T-cell (primary cell): Measurements from ENCODE around the gene OSBP. TPM values are rescaled to one million over a fixed set of nuclear protein-coding genes. Genes with fewer than 3 reads are reported as not detected.
A peak's percentile ranks its signal among the peaks of the same experiment; 100 is the strongest.

ENCODE experiments used
- ATAC-seq, 4 experiments: fragments of 200-7000 bp in 3 of 4; fragments of 150-1000 bp in 1 of 4; cut with Tn5 transposase; replicated peaks in 1 of 4; 1 replicate in 3 of 4; 2 replicates in 1 of 4; pipeline ENCODE4 v1.10.0; 2021; ENCODE audit warnings: moderate library complexity in 3 of 4, mild to moderate bottlenecking in 2 of 4, moderate number of reproducible peaks in 1 of 4
- CTCF ChIA-PET, 2 donors: fragments of 300-600 bp; sonication (Branson Sonifier 250); formaldehyde crosslinking; loops; one replicate each; lab custom pipeline; 2022; ENCODE audit warnings: antibody characterized with exemption in 2 of 2; lab: Charles Lee
- POLR2A ChIA-PET, 2 donors: fragments of 300-600 bp; sonication (Branson Sonifier 250); formaldehyde crosslinking; loops; one replicate each; lab custom pipeline; 2022; ENCODE audit warnings: antibody characterized with exemption in 2 of 2; lab: Charles Lee
- DNase-seq, 35 experiments: peaks; one replicate each; pipeline versions ENCODE4 v3.0.0 to v3.0.0-alpha.2; 2013 to 2023
- H3K27ac ChIP-seq: one replicate; pipeline ENCODE4 v1.5.1; 2013; ENCODE audit warnings: low read length
- H3K27me3 ChIP-seq, 2 experiments: replicated peaks in 1 of 2; 1 replicate in 1 of 2; 2 replicates in 1 of 2; pipeline versions ENCODE4 v1.6.1 to v1.7.0; 2013; ENCODE audit warnings: low read length in 1 of 2, mixed read lengths in 1 of 2; ENCODE audit not compliant: control insufficient read depth in 2 of 2, insufficient read depth in 2 of 2; ENCODE audit errors: extremely low read depth in 1 of 2
- H3K36me3 ChIP-seq, 2 donors: 1 replicate in 1 of 2; 2 replicates in 1 of 2; pipeline versions ENCODE4 v1.6.1 to v1.7.0; 2013; ENCODE audit warnings: low read length in 1 of 2; ENCODE audit not compliant: control insufficient read depth in 2 of 2, insufficient read depth in 1 of 2; ENCODE audit errors: extremely low read depth in 1 of 2
- H3K4me1 ChIP-seq, 2 experiments: 1 replicate in 1 of 2; 2 replicates in 1 of 2; pipeline versions ENCODE4 v1.6.1 to v1.7.0; 2013; ENCODE audit warnings: low read length in 2 of 2, mixed read lengths in 1 of 2; ENCODE audit not compliant: insufficient read depth in 2 of 2, control insufficient read depth in 1 of 2; ENCODE audit errors: extremely low read depth in 1 of 2
- H3K4me3 ChIP-seq, 2 donors: 1 replicate in 1 of 2; 2 replicates in 1 of 2; pipeline versions ENCODE4 v1.5.1 to v1.7.0; 2013; ENCODE audit warnings: mild to moderate bottlenecking in 2 of 2, low read length in 1 of 2, moderate library complexity in 1 of 2; ENCODE audit not compliant: control insufficient read depth in 1 of 2; ENCODE audit errors: extremely low read depth in 1 of 2
- H3K9me3 ChIP-seq: 2 replicates; pipeline ENCODE4 v1.7.0; 2013
- H3K27ac Mint-ChIP-seq, 2 donors: one replicate each; pipeline ENCODE4 v1.8.0; 2020 to 2021; ENCODE audit warnings: mild to moderate bottlenecking in 2 of 2, mixed read lengths in 2 of 2
- H3K27me3 Mint-ChIP-seq, 2 donors: one replicate each; pipeline ENCODE4 v1.8.0; 2021 to 2022; ENCODE audit warnings: mixed read lengths in 2 of 2
- H3K36me3 Mint-ChIP-seq: one replicate; pipeline ENCODE4 v1.8.0; 2021; ENCODE audit warnings: mixed read lengths
- H3K4me1 Mint-ChIP-seq, 3 donors: one replicate each; pipeline ENCODE4 v1.8.0; 2020 to 2022; ENCODE audit warnings: mixed read lengths in 3 of 3, mild to moderate bottlenecking in 1 of 3
- H3K4me3 Mint-ChIP-seq, 3 donors: one replicate each; pipeline ENCODE4 v1.8.0; 2020 to 2022; ENCODE audit warnings: mild to moderate bottlenecking in 3 of 3, mixed read lengths in 3 of 3, moderate library complexity in 3 of 3
- H3K9me3 Mint-ChIP-seq, 3 donors: one replicate each; pipeline ENCODE4 v1.8.0; 2020 to 2022; ENCODE audit warnings: mixed read lengths in 3 of 3
- whole genome bisulfite sequencing: methylation state at CpG from one replicate; pipeline ENCODE4 v1.1.5; 2013; ENCODE audit warnings: missing lambda C conversion rate; ENCODE audit not compliant: insufficient coverage; 5-methylcytosine and 5-hydroxymethylcytosine counted together
- total RNA-seq, 35 experiments: library from RNA in 6 of 35; stranded (reverse) in 6 of 35; fragments of 120-200 nt in 1 of 35; gene quantifications; one replicate each; pipeline versions ENCODE4 v1.2.1 to v1.2.4 and lab custom pipeline; 2013 to 2026

The OSBP gene
- total RNA-seq, 5 donors from 2014 or later (not counting 1 experiment from before 2014, with no cell fraction given) = 44.0 to 59.0 (median 46.2) TPM

DNA sequence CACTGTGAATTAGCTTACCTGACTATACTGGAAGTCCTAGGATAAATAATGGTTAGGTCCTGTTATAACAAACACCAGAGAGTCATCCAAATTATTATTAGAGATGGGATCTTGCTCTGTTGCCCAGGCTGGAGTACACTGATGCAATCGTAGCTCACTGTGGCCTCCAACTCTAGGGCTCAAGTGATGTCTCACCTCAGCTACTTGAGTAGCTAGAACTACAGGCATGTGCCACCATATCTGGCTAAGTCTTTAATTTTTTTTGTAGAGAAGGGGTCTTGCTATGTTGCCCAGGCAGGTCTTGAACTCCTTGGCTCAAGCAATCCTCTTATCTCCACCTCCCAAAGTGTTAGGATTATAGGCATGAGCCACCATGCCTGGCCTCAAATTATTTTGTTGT is 37.2 kb downstream of the OSBP start:
- ChIA-PET POLR2A (no interaction called here), CTCF (no interaction called here)
- Histone ChIP-seq H3K27me3 (no peaks in the 10 kb centered on the region), H3K9me3 (no peaks in the 10 kb centered on the region), H3K4me1 (no peaks in the 10 kb centered on the region), H3K4me3 (no peak overlapping the region), H3K36me3 (peaks cover 22 to 66% of the 10 kb centered on the region in 2 donors), H3K27ac (no peak overlapping the region)
- no peak for ATAC-seq
- no peak for DNase-seq
- Mint-ChIP-seq H3K27me3 (no peaks in the 10 kb centered on the region), H3K9me3 (no peaks in the 10 kb centered on the region), H3K4me1 (peaks cover 0 to 6% (median 0%) of the 10 kb centered on the region in 3 donors), H3K4me3 (no peak overlapping the region), H3K36me3 (peaks cover 58% of the 10 kb centered on the region), H3K27ac (no peak overlapping the region)
- WGBS = 100% methylated on average over 1 of the region's 1 CpG

DNA sequence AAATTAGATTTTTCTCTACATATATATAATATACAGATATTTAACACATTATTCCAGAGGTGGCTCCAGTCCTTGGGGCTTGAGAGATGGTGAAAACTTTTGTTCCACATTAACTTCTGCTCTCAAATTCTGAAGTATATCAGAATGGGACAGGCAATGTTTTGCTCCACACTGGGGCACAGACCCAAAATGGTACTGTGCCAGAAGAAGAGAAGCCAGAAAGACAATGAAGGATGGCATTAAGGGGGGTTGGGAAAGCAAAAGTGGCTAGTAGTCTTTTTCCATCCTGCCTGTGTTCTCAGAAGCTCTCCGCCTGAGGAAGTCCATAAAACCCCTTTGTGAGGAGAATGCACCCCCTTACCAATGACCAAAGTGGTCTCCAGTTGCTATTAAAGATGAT is 40.1 kb downstream of the OSBP start:
- peaks cover 48% of the 10 kb centered on the region for H3K36me3 Mint-ChIP-seq
- peaks cover 0 to under 1% (median 0%) of the 10 kb centered on the region in 3 donors for H3K4me1 Mint-ChIP-seq
- ChIA-PET POLR2A (no interaction called here), CTCF (no interaction called here)
- ATAC-seq (no peak), DNase-seq (no peak)
- Histone ChIP-seq H3K4me1 (no peaks in the 10 kb centered on the region), H3K9me3 (no peaks in the 10 kb centered on the region), H3K27ac (no peak overlapping the region), H3K27me3 (no peaks in the 10 kb centered on the region), H3K4me3 (no peak overlapping the region), H3K36me3 (peaks cover 17 to 57% of the 10 kb centered on the region in 2 donors)
- no peaks in the 10 kb centered on the region for H3K9me3 Mint-ChIP-seq
- no peak overlapping the region for H3K27ac Mint-ChIP-seq
- no CpG with 5 or more reads among the region's 1 CpG for WGBS
- no peaks in the 10 kb centered on the region for H3K27me3 Mint-ChIP-seq
- H3K4me3 Mint-ChIP-seq = no peak overlapping the region

- Histone ChIP-seq H3K27ac (no peak overlapping the region), H3K4me1 (no peaks in the 10 kb centered on the region), H3K36me3 (peaks cover 17 to 52% of the 10 kb centered on the region in 2 donors), H3K9me3 (no peaks in the 10 kb centered on the region), H3K27me3 (no peaks in the 10 kb centered on the region), H3K4me3 (no peak overlapping the region)
- DNase-seq (no peak), ATAC-seq (no peak)
- H3K4me1 Mint-ChIP-seq = no peaks in the 10 kb centered on the region
- ChIA-PET CTCF (no interaction called here), POLR2A (no interaction called here)
- H3K27me3 Mint-ChIP-seq = no peaks in the 10 kb centered on the region
- no peak overlapping the region for H3K4me3 Mint-ChIP-seq
- no peaks in the 10 kb centered on the region for H3K9me3 Mint-ChIP-seq
- peaks cover 43% of the 10 kb centered on the region for H3K36me3 Mint-ChIP-seq
- peak overlapping the region in 1 of 2 donors; percentile 29 for H3K27ac Mint-ChIP-seq
- no CpG with 5 or more reads among the region's 5 CpGs for WGBS
These were observed 40.6 kb downstream of the OSBP start for GRCh38 chr11:59574932-59575502.

DNA sequence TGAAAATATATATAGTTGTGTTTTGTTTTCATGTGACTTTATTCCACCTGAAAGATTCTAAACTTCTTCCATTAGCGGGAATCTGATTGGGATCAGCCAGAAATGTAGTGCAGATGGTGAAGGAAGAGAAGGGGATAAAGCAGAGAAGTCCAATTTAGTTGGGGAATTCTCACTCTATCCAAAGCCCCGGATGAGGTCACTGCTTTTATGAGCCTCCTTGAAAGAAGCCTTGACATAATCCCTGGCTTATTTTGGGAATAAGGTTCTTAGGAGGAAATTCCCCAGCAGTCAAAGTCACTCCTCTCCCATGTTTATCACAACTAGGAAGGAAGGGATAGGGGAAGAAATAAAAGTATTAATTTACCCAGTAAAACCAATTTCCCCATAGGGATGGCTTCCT is 41.1 kb downstream of the OSBP start:
- Mint-ChIP-seq H3K4me1 (no peaks in the 10 kb centered on the region), H3K27me3 (no peaks in the 10 kb centered on the region), H3K36me3 (peaks cover 37% of the 10 kb centered on the region), H3K9me3 (no peaks in the 10 kb centered on the region), H3K27ac (peak overlapping the region in 1 of 2 donors; percentile 29), H3K4me3 (no peak overlapping the region)
- no peak for ATAC-seq
- Histone ChIP-seq H3K4me3 (no peak overlapping the region), H3K27ac (no peak overlapping the region), H3K9me3 (no peaks in the 10 kb centered on the region), H3K36me3 (peaks cover 17 to 47% of the 10 kb centered on the region in 2 donors), H3K27me3 (no peaks in the 10 kb centered on the region), H3K4me1 (no peaks in the 10 kb centered on the region)
- ChIA-PET CTCF (no interaction called here), POLR2A (no interaction called here)
- no peak for DNase-seq
- WGBS = no CpG with 5 or more reads among the region's 2 CpGs

GRCh38 chr11:59573216-59573615 is 42.4 kb downstream of the OSBP start:
- ChIA-PET POLR2A (no interaction called here), CTCF (no interaction called here)
- H3K9me3 Mint-ChIP-seq = no peaks in the 10 kb centered on the region
- H3K27ac Mint-ChIP-seq = peak overlapping the region in 1 of 2 donors; percentile 11
- H3K27me3 Mint-ChIP-seq = no peaks in the 10 kb centered on the region
- no peaks in the 10 kb centered on the region for H3K4me1 Mint-ChIP-seq
- peaks cover 30% of the 10 kb centered on the region for H3K36me3 Mint-ChIP-seq
- ATAC-seq = no peak
- DNase-seq = no peak
- Histone ChIP-seq H3K4me1 (no peaks in the 10 kb centered on the region), H3K36me3 (peaks cover 14 to 35% of the 10 kb centered on the region in 2 donors), H3K27ac (no peak overlapping the region), H3K4me3 (no peak overlapping the region), H3K27me3 (no peaks in the 10 kb centered on the region), H3K9me3 (no peaks in the 10 kb centered on the region)
- WGBS = 86% methylated on average over 3 of the region's 4 CpGs
- no peak overlapping the region for H3K4me3 Mint-ChIP-seq

- Histone ChIP-seq H3K27ac (no peak overlapping the region), H3K27me3 (no peaks in the 10 kb centered on the region), H3K9me3 (no peaks in the 10 kb centered on the region), H3K4me1 (no peaks in the 10 kb centered on the region), H3K36me3 (peaks cover 7 to 24% of the 10 kb centered on the region in 2 donors), H3K4me3 (no peak overlapping the region)
- no peaks in the 10 kb centered on the region for H3K4me1 Mint-ChIP-seq
- DNase-seq (no peak), ATAC-seq (no peak)
- no peaks in the 10 kb centered on the region for H3K9me3 Mint-ChIP-seq
- H3K27ac Mint-ChIP-seq = no peak overlapping the region
- H3K4me3 Mint-ChIP-seq = no peak overlapping the region
- ChIA-PET CTCF (interaction anchor here in 1 of 2 donors (0.5 kb wide), 1 partner anchor 96 kb away, joined by 5 read pairs; no protein-coding TSS in a partner anchor), POLR2A (no interaction called here)
- no peaks in the 10 kb centered on the region for H3K27me3 Mint-ChIP-seq
- 92% methylated on average over 2 of the region's 5 CpGs for WGBS
- H3K36me3 Mint-ChIP-seq = peaks cover 22% of the 10 kb centered on the region
These were observed 43.5 kb downstream of the OSBP start for GRCh38 chr11:59572091-59572490.
